ENCODE data around the gene TSPAN17. TPM values are rescaled to one million over a fixed set of nuclear protein-coding genes. Genes with fewer than 3 reads are reported as not detected.

The TSPAN17 gene
- total and polyA plus RNA-seq, 9 of the 15 experiments (the other 6 are each of a cell fraction or from before 2014, with no cell fraction given), result 0.73 to 58.3 (median 34.5) TPM

GRCh38 chr5:176611435-176611834 lies 35.8 kb upstream of the TSPAN17 start (continued):
- TF ChIP-seq ZNF316 (IDR thresholded peaks at IDR 0.05), result 0 out of 2 replicates have a peak, but pooled peaks have one; percentile 10
- 0 out of 2 replicates have a peak, but pooled peaks have one; percentile 24 for TF ChIP-seq ZNF395 (CRISPR knock-in tag; IDR thresholded peaks at IDR 0.05)
- TF ChIP-seq ZNF584 (CRISPR knock-in tag; IDR thresholded peaks at IDR 0.05; ENCODE audit: low read depth), result 0 out of 2 replicates have a peak, but pooled peaks have one; percentile 37
- TF ChIP-seq HDAC2 (IDR thresholded peaks at IDR 0.05), result peak; percentile 43; the same call in 1 of the 2 replicates
- peak in 1 of 2 experiments; percentile 67; a peak in 1 of 3 replicates for TF ChIP-seq CBX3 (IDR thresholded peaks at IDR 0.05; ENCODE audit: borderline replicate concordance in 1 of 2, low read length in 2 of 2)
- no peak for TF ChIP-seq ZNF561 (CRISPR knock-in tag; conservative IDR thresholded peaks at IDR 0.05)
- no peak for TF ChIP-seq FOSL1 (tag; conservative IDR thresholded peaks at IDR 0.05)
- no peak for TF ChIP-seq ERF (CRISPR knock-in tag; IDR thresholded peaks at IDR 0.05)
- peak; percentile 90 to 99; a peak in 3 of 4 replicates for TF ChIP-seq SIN3A (IDR thresholded peaks at IDR 0.05; ENCODE audit: borderline replicate concordance in 2 of 2, control insufficient read depth in 1 of 2, low read depth in 2 of 2, low read length in 2 of 2)
- TF ChIP-seq MIER1 (IDR thresholded peaks at IDR 0.05; ENCODE audit: low read depth), result peak; percentile 93
- TF ChIP-seq TFAP4 (CRISPR knock-in tag; IDR thresholded peaks at IDR 0.05; ENCODE audit: borderline replicate concordance), result peak; percentile 64
- TF ChIP-seq NCOA1 (IDR thresholded peaks at IDR 0.05; ENCODE audit: low read depth), result peak; percentile 48; the same call in 1 of the 2 replicates
- TF ChIP-seq DMBX1 (CRISPR knock-in tag; IDR thresholded peaks at IDR 0.05; ENCODE audit: borderline replicate concordance), result no peak
- peak; percentile 54 for TF ChIP-seq CREM (IDR thresholded peaks at IDR 0.05; ENCODE audit: low read depth)
- peak; percentile 63; the same call in 1 of the 2 replicates for TF ChIP-seq NR2C2 (CRISPR knock-in tag; IDR thresholded peaks at IDR 0.05)
- TF ChIP-seq NR2C2 (tag; IDR thresholded peaks at IDR 0.05), result no peak
- peak in 1 of 2 experiments; percentile 82; a peak in 2 of 4 replicates for TF ChIP-seq HDAC1 (IDR thresholded peaks at IDR 0.05)
- TF ChIP-seq MYC (IDR thresholded peaks at IDR 0.05; ENCODE audit: low read depth, low read length), result peak; percentile 13; the same call in 1 of the 2 replicates
- no peak for TF ChIP-seq MYC (CRISPR knock-in tag; IDR thresholded peaks at IDR 0.05; ENCODE audit: borderline replicate concordance, low read depth)
- TF ChIP-seq ZNF766 (CRISPR knock-in tag; conservative IDR thresholded peaks at IDR 0.05), result peak; percentile 75; the same call in 1 of the 2 replicates
- TF ChIP-seq, protein P1, sequence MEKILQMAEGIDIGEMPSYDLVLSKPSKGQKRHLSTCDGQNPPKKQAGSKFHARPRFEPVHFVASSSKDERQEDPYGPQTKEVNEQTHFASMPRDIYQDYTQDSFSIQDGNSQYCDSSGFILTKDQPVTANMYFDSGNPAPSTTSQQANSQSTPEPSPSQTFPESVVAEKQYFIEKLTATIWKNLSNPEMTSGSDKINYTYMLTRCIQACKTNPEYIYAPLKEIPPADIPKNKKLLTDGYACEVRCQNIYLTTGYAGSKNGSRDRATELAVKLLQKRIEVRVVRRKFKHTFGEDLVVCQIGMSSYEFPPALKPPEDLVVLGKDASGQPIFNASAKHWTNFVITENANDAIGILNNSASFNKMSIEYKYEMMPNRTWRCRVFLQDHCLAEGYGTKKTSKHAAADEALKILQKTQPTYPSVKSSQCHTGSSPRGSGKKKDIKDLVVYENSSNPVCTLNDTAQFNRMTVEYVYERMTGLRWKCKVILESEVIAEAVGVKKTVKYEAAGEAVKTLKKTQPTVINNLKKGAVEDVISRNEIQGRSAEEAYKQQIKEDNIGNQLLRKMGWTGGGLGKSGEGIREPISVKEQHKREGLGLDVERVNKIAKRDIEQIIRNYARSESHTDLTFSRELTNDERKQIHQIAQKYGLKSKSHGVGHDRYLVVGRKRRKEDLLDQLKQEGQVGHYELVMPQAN (IDR thresholded peaks at IDR 0.05; ENCODE audit: borderline replicate concordance), result peak; percentile 58; the same call in 1 of the 2 replicates
- TF ChIP-seq TARDBP (IDR thresholded peaks at IDR 0.05), result no peak
- peak; percentile 91 for TF ChIP-seq ETV5 (CRISPR knock-in tag; IDR thresholded peaks at IDR 0.05; ENCODE audit: low read depth)
- peak; percentile 47; the same call in 1 of the 2 replicates for TF ChIP-seq MAX (CRISPR knock-in tag; IDR thresholded peaks at IDR 0.05)
